Retinal pigment epithelial cell (primary cell): ENCODE data around the gene GTSF1L.

Source experiments
- DNase-seq: peaks from one replicate; pipeline ENCODE4 v3.0.0-alpha.2; 2010; ENCODE audit warnings: low read depth
- H3K4me3 ChIP-seq: 2 replicates; pipeline ENCODE4 v1.5.1; 2011; ENCODE audit warnings: mild to moderate bottlenecking, low read length, control low read depth, moderate library complexity
- CTCF ChIP-seq: conservative IDR thresholded peaks from 2 replicates; pipeline ENCODE4 v1.5.1; 2011; ENCODE audit warnings: low read depth, low read length, control low read depth, inconsistent platforms

GTSF1L gene

GRCh38 chr20:43746344-43747137 lies 19.7 kb upstream of the GTSF1L start:
- TF ChIP-seq CTCF: no peak
- no peak for DNase-seq

GRCh38 chr20:43744966-43745730 lies 18.3 kb upstream of the GTSF1L start:
- no peak for TF ChIP-seq CTCF
- H3K4me3 ChIP-seq: no peak overlapping the region
- no peak for DNase-seq

More at GRCh38 chr20:43746344-43747137, 19.7 kb upstream of the GTSF1L start:
- no peak overlapping the region for H3K4me3 ChIP-seq

GRCh38 chr20:43744151-43744611 lies 17.4 kb upstream of the GTSF1L start:
- TF ChIP-seq CTCF: no peak
- no peak overlapping the region for H3K4me3 ChIP-seq
- DNase-seq: no peak

- no peak overlapping the region for H3K4me3 ChIP-seq
- TF ChIP-seq CTCF: no peak
- DNase-seq: no peak
These were observed 13.8 kb upstream of the GTSF1L start for GRCh38 chr20:43740642-43741041.

GRCh38 chr20:43739148-43739749 lies 12.4 kb upstream of the GTSF1L start:
- H3K4me3 ChIP-seq: no peak overlapping the region
- no peak for TF ChIP-seq CTCF
- no peak for DNase-seq

GRCh38 chr20:43737925-43738324 lies 11.1 kb upstream of the GTSF1L start:
- DNase-seq: no peak
- TF ChIP-seq CTCF: no peak
- no peak overlapping the region for H3K4me3 ChIP-seq
